Measurements from ENCODE around the gene RGP1. TPM values are rescaled to one million over a fixed set of nuclear protein-coding genes. Genes with fewer than 3 reads are reported as not detected.

The RGP1 gene
- total RNA-seq = 26.3 and 26.5 TPM in 2 replicates

DNA sequence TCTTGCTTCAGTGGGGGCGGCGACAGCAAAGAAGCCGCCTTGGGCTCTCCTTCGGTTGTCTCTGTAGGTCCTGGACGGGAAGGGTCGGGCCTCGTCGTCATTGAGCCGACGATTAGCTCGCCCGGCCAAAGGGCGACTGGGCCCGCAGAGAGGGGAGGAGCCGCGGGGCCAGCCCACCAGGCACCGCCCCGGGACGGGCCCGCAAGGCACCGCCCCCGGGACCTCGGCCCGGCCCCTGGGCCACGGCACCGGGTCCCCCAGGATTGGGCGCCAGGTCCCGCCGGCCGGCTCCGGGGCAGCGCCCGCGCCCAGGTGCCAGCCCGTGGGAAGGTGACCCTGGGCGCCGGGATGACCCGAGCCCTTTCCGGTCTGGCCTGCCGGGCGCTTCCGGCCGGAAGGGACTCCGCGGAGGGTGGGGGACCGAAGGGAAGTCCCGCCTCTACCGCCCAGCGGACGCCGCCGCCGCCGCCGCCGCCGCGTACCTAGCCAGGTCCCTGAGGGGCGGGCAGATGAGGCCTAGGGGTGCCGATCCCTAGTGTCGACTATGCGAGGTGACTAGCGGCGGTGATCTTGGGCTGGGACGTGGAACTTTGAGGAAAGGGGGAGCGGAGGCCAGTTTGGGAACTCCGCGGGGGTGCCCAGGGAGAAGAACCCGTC lies at the start of gene RGP1, which contains the start of gene GBA2:
TSS of gene RGP1 (plus strand) at position 430 of the 657 bp plus-strand sequence. CDS start 469 bp downstream, outside the sequence.
TSS of gene GBA2 (minus strand) at position 371 of the 657 bp plus-strand sequence. CDS start 524 bp downstream, outside the sequence.
- intact Hi-C loops (cut with micrococcal nuclease) = loop anchor here (1.0 kb wide), 9 partner anchors 7 to 1370 kb away; partner anchors contain the start of genes CREB3, HINT2, TLN1 and TMEM8B

- intact Hi-C loops (cut with micrococcal nuclease) = no loop called here
Measured at GRCh38 chr9:35700031-35700430, 49.1 kb upstream of the RGP1 start.

- intact Hi-C loops (cut with micrococcal nuclease) = no loop called here
Measured at GRCh38 chr9:35700942-35701341, 48.1 kb upstream of the RGP1 start.

- intact Hi-C loops (cut with micrococcal nuclease) = no loop called here
Measured at GRCh38 chr9:35702696-35703095, 46.4 kb upstream of the RGP1 start.

DNA sequence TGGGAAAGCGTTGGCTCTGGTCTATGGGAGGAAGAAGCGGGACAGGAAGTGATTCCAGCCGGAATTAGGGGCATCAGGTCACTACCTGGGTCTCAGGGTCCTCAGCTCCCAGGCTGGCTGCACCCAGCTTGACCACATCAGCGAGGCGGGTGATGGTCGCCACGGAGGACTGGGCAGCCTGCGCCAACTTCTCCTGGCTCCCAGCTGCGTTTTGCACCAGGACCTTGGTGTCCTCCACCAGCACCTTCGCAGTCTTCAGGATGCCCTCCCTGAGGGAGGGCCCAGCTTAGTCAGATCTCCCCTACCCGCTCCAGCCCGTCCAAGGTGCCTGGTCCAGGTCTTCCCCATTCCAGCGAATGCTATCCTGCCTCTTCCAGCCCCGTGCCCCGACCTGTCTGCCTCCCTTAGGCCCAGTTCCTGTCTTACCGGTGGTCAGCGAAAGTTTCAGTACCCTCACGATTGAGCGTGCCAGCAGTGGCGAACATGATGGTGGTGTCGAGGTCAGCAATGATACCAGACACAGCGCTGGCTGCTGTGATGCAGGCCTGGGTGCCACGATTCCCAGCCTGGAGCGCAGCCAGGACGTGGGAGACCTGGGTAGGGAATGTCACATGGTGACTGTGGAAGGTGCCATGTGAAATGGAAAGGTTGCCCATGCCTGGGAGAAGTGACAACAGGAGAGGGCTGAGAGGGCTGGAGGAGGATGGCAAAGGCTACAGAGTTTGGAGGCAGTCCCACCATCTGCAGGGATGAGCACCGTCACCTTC lies 45.0 kb upstream of the RGP1 start:
- intact Hi-C loops (cut with micrococcal nuclease) = no loop called here

DNA sequence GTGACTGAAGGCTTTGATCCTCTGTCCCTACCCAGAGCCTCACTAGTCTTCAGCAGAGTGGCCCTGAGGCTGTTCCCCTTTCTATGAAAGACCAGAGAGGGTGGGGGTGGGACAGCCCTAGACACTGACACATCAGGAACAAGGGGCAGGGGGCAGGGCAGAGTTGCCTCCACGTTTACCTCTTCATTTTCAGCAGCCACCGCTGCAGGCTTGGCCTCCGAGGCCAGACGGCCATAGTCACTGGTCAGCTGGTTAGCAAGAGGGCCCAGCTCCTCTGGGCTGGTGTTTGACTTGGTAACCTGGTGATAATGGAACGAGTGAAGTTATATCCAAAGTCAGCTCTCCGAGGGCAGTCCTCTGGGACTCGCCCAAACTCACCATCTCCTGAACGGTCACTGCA lies 43.7 kb upstream of the RGP1 start:
- intact Hi-C loops (cut with micrococcal nuclease) = no loop called here

- intact Hi-C loops (cut with micrococcal nuclease) = no loop called here
Measured at GRCh38 chr9:35705836-35706430, 43.2 kb upstream of the RGP1 start.

GRCh38 chr9:35706951-35707350 lies 42.1 kb upstream of the RGP1 start:
- intact Hi-C loops (cut with micrococcal nuclease) = no loop called here

GRCh38 chr9:35708146-35708545 lies 40.9 kb upstream of the RGP1 start:
- intact Hi-C loops (cut with micrococcal nuclease) = no loop called here

- intact Hi-C loops (cut with micrococcal nuclease) = no loop called here
Measured at GRCh38 chr9:35710818-35711500, 38.1 kb upstream of the RGP1 start.

GRCh38 chr9:35711501-35712428 lies 37.3 kb upstream of the RGP1 start:
- intact Hi-C loops (cut with micrococcal nuclease) = no loop called here

DNA sequence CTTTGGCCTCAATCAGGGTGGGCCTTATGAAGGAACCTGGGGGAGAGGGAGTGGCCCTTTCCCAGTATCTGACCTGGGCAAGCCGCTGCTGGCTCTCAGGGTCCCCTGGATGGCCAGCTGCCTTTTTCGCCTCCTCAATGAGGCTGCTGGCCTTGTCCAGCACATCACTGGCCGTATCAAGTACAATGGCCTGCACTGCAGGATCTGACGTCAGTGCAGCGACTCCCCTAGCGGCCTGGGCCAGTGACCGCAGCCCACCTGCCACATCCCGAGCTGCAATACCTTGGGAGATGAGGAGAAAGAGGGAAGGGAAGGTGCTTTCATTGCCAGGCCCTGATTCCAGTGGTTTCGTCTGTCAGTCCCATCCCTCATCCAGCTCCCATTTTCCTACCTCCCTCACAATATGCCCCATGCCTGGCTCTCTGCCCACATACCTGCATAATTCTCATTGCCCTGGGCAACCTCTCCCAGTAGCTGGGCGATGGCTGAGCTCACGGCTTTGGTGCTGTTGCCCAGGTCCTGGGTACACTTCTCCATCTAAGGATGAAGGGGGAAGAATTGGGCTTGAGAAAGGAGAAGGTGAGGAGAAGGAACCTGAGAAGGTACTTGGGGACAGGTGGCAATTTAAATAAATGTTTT lies 36.2 kb upstream of the RGP1 start:
- intact Hi-C loops (cut with micrococcal nuclease) = no loop called here

DNA sequence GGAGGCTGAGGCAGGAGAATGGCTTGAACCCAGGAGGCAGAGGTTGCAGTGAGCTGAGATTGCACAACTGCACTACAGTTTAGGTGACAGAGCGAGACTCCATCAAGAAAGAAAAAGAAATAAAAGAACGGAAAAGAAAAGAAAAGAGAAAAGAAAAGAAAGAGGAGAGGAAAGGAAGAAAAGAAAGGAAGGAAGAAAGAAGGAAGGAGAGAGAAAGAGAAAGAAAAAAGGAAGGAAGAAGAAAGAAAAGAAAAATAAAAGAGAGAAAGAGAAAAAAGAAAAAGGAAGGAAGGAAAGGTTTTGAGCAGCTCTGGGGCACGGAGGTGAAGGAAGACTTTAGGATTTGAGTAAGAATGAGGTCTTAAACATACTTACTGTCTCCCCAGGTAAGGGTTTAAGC lies 35.5 kb upstream of the RGP1 start:
- intact Hi-C loops (cut with micrococcal nuclease) = no loop called here

DNA sequence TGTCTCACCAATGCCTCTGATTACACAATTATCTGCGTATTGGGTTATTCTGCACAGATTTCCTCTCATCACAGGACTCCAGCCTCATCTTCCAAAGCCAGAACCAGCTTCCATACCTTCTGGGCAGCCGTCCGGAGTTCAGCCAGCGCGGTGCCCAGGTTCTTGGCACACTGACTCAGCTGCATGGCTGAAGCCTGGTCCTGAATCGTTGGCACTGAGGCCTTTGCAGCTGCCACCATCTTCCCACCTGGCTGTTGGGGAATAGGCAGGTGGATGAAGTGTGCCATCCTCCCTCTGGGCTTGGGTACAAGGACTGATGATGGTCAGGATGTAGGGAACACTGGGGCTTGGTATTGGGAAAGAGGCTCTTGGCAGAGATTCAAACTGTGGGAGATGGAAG lies 35.0 kb upstream of the RGP1 start:
- intact Hi-C loops (cut with micrococcal nuclease) = no loop called here

DNA sequence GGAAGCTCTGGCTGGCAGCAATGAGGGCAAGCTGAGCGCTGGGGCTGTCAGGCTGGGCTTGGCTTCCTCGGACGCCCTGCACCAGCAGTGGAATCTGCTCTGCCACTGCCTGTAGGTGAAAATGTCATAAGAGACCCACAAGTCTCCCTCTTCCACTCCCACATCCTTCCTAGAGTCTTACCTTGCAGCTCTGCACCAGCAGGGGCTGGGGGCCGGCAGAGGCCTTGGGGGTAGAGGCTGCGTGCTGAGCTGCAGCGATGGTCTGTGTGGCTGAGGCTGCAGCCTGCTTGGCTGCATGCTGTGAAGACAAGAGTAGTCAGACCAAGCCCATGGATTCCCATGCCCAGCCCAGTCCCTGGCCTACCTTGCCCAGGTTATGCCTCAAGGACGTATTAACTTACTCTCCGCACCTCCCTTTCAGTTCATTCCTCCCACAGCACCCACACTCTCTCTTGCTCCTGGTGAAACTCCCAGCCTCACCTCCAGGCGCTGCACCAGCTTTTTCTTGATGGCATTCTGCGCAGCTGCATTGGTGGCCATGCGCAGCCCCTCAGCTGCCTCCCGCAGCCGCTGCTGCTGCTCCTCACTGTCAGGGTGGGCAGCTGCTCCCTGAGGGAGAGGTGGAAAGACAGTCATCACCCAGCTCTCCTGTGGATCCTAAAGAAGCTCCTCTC lies 34.4 kb upstream of the RGP1 start:
- intact Hi-C loops (cut with micrococcal nuclease) = no loop called here

GRCh38 chr9:35716230-35716629 lies 32.9 kb upstream of the RGP1 start:
- intact Hi-C loops (cut with micrococcal nuclease) = no loop called here

DNA sequence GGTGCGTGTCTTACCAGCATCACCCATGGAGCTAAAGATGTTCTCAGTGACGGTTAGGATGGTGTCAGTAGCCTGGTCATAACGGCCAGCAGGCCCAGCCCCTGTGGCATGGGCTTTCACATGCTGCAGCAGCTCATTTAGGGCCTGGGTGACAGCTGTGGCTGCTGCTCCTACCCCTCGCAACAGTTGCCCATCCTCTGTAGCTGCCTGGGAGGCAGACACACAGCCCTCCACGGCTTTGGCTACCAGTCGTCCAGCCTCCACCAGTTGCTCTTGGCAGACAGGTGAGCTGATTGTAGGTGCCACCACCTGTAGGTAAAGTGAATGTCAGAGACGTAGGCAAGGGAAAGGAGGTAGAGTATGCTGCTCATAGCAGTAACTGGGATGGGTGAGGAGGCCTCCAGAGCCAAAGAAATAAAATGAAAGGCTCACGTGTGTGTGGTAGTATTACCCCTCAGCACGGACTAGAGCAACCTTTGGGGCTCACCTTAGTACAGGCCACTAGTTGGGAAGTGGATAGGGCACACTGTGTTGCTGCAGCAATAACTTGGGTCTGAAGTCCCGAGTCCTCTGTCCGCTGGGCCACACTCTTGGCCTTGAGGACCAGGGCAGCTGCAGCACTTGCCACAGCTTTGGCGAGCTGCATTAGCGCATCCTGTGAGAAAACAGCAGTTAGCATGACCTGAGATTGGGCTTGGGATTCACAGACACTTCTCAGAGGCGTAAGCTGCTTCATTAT lies 31.8 kb upstream of the RGP1 start:
- intact Hi-C loops (cut with micrococcal nuclease) = no loop called here

GRCh38 chr9:35718721-35719511 lies 30.2 kb upstream of the RGP1 start:
- intact Hi-C loops (cut with micrococcal nuclease) = no loop called here

All from T-helper 1 cell treated with Interleukin-12 subunit alpha and Interleukin-12 subunit beta and Interleukin-4 antibody, amounts not matched to agents 30 ng/mL and 1 ng/mL, for 36 hours (primary cell).